ENCODE measurements around the gene PAGR1.

PAGR1 gene

GRCh38 chr16:29862884-29863668 is 47.1 kb downstream of the PAGR1 start, which contains the start of gene CDIPT (continued):
- TF ChIP-seq PATZ1 (tag by site-specific recombination; IDR thresholded peaks at IDR 0.05), result peak; percentile 51
- no peak for TF ChIP-seq ZNF311 (tag by site-specific recombination; IDR thresholded peaks at IDR 0.05; ENCODE audit: borderline replicate concordance)
- no peak for TF ChIP-seq REPIN1 (tag by site-specific recombination; IDR thresholded peaks at IDR 0.05; ENCODE audit: low read depth)
- TF ChIP-seq SP3 (tag by site-specific recombination; IDR thresholded peaks at IDR 0.05), result peak; percentile 98
- TF ChIP-seq ZNF621 (tag by site-specific recombination; IDR thresholded peaks at IDR 0.05), result no peak
- peak; percentile 74 for TF ChIP-seq ZSCAN30 (tag by site-specific recombination; IDR thresholded peaks at IDR 0.05)
- TF ChIP-seq ZNF623 (tag by site-specific recombination; IDR thresholded peaks at IDR 0.05), result peak; percentile 37; the same call in 1 of the 2 replicates
- TF ChIP-seq EGR2 (tag by site-specific recombination; IDR thresholded peaks at IDR 0.05; ENCODE audit: low read depth), result peak; percentile 39; the same call in 1 of the 2 replicates
- TF ChIP-seq ZBTB49 (tag by site-specific recombination; IDR thresholded peaks at IDR 0.05; ENCODE audit: low read depth), result no peak
- TF ChIP-seq REST (tag by site-specific recombination; IDR thresholded peaks at IDR 0.05), result peak; percentile 38
- peak; percentile 21; the same call in 1 of the 2 replicates for TF ChIP-seq SCRT1 (tag by site-specific recombination; IDR thresholded peaks at IDR 0.05; ENCODE audit: borderline replicate concordance)
- TF ChIP-seq ZNF530 (tag by site-specific recombination; IDR thresholded peaks at IDR 0.05; ENCODE audit: low read depth), result no peak
- peak; percentile 45; the same call in 1 of the 2 replicates for TF ChIP-seq ZNF148 (tag by site-specific recombination; IDR thresholded peaks at IDR 0.05; ENCODE audit: borderline replicate concordance)
- TF ChIP-seq ZBTB26 (tag by site-specific recombination; optimal IDR thresholded peaks at IDR 0.05), result peak; percentile 93
- peak; percentile 100 for TF ChIP-seq PRDM10 (tag by site-specific recombination; IDR thresholded peaks at IDR 0.05)
- TF ChIP-seq ZNF830 (tag by site-specific recombination; IDR thresholded peaks at IDR 0.05; ENCODE audit: low read depth), result no peak
- TF ChIP-seq WT1 (tag by site-specific recombination; IDR thresholded peaks at IDR 0.05), result peak; percentile 42; the same call in 1 of the 2 replicates
- TF ChIP-seq ZNF324 (tag by site-specific recombination; IDR thresholded peaks at IDR 0.05), result peak; percentile 98
- no peak for TF ChIP-seq ZNF19 (tag by site-specific recombination; IDR thresholded peaks at IDR 0.05; ENCODE audit: low read depth)
- TF ChIP-seq ZNF560 (tag by site-specific recombination; IDR thresholded peaks at IDR 0.05; ENCODE audit: borderline replicate concordance), result no peak
- no peak for TF ChIP-seq ZNF600 (tag by site-specific recombination; IDR thresholded peaks at IDR 0.05)
- TF ChIP-seq ZNF211 (tag by site-specific recombination; IDR thresholded peaks at IDR 0.05; ENCODE audit: low read depth), result no peak
- TF ChIP-seq ZNF558 (tag by site-specific recombination; IDR thresholded peaks at IDR 0.05), result peak; percentile 81
